Diencephalon (tissue), 1 donor: ENCODE data around the gene MFN1. TPM values are rescaled to one million over a fixed set of nuclear protein-coding genes. Genes with fewer than 3 reads are reported as not detected.

Experiments
- total RNA-seq: library from RNA; depleted of rRNA; stranded (reverse); fragments of >200 nt; gene quantifications from one replicate; pipeline ENCODE4 v1.2.3, GENCODE V29; 2014

MFN1 gene
- 98.7 TPM for total RNA-seq

DNA sequence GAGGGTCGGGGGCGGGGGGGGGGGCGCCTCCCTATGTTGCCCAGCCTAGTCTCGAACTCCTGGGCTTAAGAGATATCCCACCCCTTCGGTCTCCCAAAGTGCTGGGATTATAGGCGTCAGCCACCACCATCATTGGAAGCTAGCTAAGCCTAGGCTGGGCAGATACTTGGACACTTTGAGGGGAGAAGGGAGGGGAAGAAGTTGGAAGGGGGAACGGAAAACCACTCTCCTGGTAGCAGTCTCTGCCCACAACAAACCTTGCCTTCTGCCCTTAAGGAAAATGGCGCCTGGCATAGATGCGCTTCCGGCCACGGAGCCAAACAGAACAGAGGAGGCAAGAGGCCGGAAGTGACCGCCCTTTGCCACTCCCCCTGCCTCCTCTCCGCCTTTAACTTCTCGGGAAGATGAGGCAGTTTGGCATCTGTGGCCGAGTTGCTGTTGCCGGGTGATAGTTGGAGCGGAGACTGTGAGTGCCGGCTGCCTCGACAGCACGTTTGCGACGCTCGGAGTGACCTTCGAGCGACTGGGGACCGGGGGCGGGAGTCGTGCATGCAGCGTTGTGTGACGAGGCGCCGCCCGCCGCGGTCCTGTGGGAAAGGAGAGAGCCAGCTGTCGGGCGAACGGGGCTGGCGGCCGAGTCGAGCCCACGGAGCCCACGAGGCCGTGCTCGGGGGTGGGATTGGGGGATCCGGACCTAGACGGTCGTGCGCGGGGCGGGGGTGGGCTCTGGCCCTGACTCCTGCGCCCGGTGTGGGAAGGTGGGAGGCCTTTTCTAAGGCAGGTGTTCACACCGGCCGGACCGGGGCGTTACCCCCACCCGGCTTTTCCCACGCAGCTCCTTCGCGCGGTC lies at the start of gene MFN1:
Gene MFN1 (plus strand): TSS at position 365 of the 850 bp plus-strand sequence. CDS start 1,143 bp downstream, outside the sequence.

DNA sequence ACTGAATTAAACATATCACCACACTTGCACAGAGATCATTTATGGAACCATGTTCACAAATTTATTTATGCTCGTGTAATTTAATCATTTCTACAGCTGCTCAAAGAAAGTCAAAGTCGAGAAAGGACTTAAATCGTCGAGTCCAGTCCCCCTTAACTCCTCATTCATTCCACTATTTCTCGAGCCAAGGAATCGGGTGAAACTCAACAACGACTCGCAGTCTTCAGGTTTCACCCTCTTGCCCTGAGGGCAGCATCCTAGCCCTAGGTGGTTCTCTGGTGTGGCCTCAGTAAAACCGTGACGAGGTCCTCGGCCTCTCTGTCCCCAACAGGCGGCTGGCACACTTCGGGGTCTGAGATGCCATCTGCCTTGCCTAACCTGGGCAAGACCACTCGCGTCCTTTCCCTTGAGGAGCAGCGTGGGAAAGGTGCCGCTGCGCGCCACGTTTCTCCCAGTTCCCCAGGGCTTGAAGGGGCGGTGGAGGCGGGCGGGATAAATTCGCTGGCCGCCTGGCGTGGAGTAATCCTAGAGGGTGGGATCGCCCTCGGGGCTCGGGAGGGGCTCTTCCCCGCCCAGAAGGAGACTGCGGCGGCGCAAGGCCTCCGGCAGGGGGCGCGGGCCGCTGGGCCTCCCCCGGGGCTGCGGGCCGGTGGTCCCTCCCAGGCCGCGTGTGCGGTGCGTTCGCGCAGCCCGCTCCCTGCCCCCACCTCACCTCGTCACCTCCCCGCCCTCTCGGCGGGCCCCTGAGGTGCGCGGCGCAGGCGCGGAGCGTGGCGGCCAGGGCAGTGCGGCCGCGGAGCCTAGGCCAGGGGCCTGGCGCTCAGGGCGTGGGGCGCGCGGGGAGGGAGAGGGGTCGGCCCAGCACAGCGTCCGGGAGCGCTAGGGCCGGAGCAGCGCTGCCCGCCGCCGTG lies 25.0 kb upstream of the MFN1 start, which contains the start of gene ZNF639:
Gene ZNF639 (plus strand): TSS at position 746 of the 911 bp plus-strand sequence. CDS start 5,263 bp downstream, outside the sequence.

Other genes with a start within 250 kb of the MFN1 start
- 57.2 TPM for gene PIK3CA, start 199.4 kb upstream of the MFN1 start, total RNA-seq
- gene KCNMB3, start 96.6 kb upstream of the MFN1 start, total RNA-seq: 3.2 TPM
- 80.5 TPM for gene ZNF639, start 24.7 kb upstream of the MFN1 start, total RNA-seq
- gene GNB4, start 103.8 kb downstream of the MFN1 start, total RNA-seq: 110 TPM
- gene ACTL6A, start 215.2 kb downstream of the MFN1 start, total RNA-seq: 23.3 TPM